ENCODE results near the gene DHRSX. TPM values are rescaled to one million over a fixed set of nuclear protein-coding genes. Genes with fewer than 3 reads are reported as not detected.
"Not testable (repeated sequence)": the region's sequence is repeated elsewhere in the genome, so short reads cannot be mapped to it uniquely, and the experiment has no call there.

The DHRSX gene
- total RNA-seq, 1 donor from 2014 or later: 29.9 TPM

DNA sequence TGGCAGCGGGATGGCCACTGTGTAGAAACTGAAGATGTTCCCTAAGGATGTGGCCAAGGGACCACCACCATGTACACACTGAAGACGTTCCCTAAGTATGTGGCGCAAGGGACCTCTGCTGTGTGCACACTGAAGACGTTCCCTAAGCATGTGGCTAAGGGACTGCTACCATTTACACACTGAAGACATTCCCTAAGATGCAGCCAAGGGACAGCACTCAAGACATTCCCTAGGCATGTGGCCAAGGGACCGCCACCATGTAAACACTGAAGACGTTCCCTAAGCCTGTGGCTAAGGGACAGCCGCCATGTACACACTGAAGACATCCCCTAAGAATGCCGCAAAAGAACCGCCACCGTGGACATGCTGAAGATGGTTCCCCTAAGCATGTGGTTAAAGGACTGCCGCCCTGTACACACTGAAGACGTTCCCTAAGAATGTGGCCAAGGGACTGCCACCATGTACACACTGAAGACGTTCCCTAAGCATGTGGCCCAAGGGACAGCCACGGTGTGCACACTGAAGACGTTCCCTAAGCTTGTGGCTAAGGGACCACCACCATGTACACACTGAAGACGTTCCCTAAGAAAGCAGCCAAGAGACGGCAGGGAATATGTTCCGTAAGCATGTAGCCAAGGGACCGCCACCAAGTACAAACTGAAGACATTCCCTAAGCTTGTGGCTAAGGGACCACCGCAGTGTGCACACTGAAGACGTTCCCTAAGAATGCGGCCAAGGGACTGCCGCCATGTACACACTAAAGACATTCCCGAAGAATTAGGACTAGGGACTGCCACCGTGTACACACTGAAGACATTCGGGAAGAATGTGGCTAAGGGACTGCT is 43.3 kb downstream of the DHRSX start:
- DNase-seq (ENCODE audit: low read depth): no peak

- DNase-seq (ENCODE audit: low read depth): not testable (repeated sequence)
Observed at GRCh38 chrX:2456091-2456490, 44.7 kb downstream of the DHRSX start.

DNA sequence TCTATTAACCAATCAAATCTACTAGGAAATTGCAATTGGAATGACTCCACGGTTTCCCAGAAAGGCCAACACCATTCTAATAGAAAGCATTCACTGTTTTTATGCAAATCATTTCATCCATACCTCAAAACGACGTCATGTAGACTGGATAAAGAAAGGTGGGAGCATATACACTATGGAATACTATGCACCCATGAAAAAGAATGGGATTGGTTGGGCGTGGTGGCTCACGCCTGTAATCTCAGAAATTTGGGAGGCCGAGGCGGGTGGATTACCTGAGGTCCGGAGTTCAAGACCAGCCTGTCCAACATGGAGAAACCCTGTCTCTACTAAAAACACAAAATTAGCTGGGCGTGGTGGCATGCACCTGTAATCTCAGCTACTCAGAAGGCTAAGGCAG is 46.2 kb downstream of the DHRSX start:
- not testable (repeated sequence) for DNase-seq (ENCODE audit: low read depth)

- no peak for DNase-seq (ENCODE audit: low read depth)
Observed at GRCh38 chrX:2452799-2453198, 48.0 kb downstream of the DHRSX start.

- DNase-seq (ENCODE audit: low read depth): no peak
Observed at GRCh38 chrX:2452317-2452784, 48.4 kb downstream of the DHRSX start.

DNA sequence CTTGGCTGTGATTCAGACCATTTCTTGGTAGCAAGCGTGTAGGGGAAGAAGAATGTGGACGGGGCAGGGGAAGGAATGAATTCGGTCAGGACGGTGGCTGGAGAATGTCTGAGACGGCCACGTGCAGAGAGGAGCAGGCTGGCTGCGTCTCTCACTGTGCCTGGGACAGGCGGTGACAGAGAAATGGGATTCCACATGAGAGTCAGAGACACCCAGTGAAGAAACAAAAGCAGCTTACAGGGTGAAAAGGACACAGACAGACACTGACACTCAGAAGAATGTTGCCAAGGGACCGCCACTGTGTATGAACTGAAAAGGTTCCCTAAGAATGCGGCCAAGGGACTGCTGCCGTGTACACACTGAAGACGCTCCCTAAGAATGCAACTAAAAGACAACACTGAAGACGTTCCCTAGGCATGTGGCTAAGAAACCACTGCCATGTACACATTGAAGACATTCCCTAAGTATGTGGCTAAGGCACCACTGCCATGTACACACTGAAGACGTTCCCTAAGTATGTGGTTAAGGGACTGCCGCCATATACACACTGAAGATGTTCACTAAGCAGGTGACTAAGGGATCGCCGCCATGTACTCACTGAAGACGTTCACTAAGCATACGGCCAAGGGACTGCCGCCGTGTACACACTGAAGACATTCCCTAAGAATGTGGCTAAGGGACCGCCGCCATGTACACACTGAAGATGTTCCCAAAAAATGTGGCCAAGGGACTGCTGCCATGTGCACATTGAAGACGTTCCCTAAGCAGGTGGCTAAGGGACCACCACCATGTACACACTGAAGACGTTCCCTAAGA is 49.1 kb downstream of the DHRSX start:
- DNase-seq (ENCODE audit: low read depth): peak; percentile 7

GRCh38 chrX:2450681-2451080 is 50.1 kb downstream of the DHRSX start:
- DNase-seq (ENCODE audit: low read depth): no peak

DNA sequence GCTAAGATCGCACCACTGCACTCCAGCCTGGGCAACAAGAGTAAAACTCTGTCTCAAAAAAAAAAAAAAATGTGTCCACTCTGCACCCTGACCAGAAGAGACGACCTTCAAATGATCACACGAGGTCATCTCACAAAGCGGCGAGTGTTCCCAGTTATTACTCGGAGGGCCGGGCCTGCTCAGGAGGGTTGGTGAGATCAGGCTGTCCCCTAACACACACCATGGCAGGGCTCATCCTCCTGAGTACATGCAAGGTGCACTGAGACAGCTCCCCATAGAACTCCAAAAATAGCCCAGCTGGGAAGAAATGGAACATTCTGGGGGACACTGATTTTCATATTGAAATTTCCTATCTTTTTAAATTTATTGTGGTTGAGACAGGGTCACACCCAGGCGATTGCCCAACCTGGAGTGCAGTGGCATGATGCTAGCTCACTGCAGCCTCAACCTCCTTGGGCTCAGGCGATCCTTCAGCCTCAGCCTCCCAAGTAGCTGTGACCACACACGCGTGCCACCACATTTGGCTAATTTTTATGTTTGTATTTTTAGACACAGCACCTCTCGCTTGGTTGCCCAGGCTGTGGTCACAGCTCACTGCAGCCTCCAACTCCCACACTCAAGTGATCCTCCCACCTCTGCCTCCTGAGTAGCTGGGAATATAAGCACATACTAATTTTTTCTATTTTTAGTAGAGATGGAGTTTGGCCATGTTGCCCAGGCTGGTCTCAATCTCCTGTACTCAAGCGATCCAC is 51.5 kb downstream of the DHRSX start:
- no peak for DNase-seq (ENCODE audit: low read depth)

DNA sequence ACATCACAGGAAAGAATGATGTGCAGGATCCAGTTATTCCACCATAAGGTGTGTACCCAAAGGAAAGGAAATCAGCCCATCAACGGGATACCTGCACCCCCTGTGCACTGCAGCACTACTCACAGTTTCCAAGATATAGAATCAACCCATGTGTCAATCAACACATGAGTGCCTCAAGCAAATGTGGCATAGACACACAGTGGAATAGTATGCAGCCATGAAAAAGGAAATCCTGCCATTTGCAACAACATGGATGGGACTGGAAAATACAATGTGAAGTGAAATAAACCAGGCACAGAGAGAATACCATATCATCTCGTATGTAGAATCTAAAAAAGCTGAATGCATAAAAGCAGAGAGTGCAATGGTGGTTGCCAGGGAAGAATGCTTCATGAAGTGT is 53.3 kb downstream of the DHRSX start:
- DNase-seq (ENCODE audit: low read depth): no peak

GRCh38 chrX:2446815-2447214 is 54.0 kb downstream of the DHRSX start:
- DNase-seq (ENCODE audit: low read depth): no peak

GRCh38 chrX:2445662-2446623 is 54.8 kb downstream of the DHRSX start:
- no peak for DNase-seq (ENCODE audit: low read depth)

- DNase-seq (ENCODE audit: low read depth): no peak
Observed at GRCh38 chrX:2442694-2443093, 58.1 kb downstream of the DHRSX start.

GRCh38 chrX:2441466-2441865 is 59.3 kb downstream of the DHRSX start:
- DNase-seq (ENCODE audit: low read depth): no peak

GRCh38 chrX:2439613-2440012 is 61.2 kb downstream of the DHRSX start:
- no peak for DNase-seq (ENCODE audit: low read depth)

GRCh38 chrX:2435465-2435864 is 65.3 kb downstream of the DHRSX start:
- no peak for DNase-seq (ENCODE audit: low read depth)

DNA sequence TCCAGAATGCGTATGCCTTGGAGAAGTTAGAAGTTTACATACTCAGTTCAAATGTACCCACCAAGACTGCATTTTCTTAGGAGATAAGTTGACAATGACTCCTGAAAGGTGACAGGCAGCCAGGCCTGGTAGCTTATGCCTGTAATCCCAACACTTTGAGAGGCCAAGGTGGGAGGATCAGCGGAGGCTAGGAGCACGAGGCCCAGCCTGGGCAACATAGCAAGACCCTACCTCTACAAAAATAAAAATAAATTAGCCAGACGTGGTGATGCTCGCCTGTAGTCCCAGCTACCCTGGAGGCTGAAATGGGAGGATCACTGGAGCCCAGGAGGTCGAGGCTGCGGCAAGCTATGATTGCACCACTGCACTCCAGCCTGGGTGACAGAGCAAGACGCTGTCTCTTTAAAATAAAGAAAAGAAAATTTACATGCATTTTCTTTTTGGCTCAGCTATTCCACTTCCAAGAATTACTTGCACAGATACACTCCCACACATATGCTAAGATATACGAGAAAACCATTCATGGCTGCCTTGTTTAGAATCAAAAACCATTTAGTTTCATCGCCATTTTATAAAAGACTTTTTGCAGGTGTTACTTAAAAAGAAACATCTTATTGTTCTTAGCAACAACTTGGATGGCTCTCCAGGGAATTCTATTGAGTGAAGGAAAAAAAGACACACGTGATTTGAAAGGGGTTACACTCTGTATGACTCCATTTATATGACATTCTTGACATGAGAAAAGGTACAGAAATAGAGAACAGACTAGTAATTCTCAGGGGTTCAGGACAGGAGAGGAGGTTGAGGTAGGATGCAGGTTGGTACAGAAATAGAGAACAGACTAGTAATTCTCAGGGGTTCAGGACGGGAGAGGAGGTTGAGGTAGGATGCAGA is 66.3 kb downstream of the DHRSX start:
- DNase-seq (ENCODE audit: low read depth): no peak

GRCh38 chrX:2432298-2432863 is 68.4 kb downstream of the DHRSX start:
- DNase-seq (ENCODE audit: low read depth): peak; percentile 26

GRCh38 chrX:2430265-2430825 is 70.4 kb downstream of the DHRSX start:
- DNase-seq (ENCODE audit: low read depth): no peak

DNA sequence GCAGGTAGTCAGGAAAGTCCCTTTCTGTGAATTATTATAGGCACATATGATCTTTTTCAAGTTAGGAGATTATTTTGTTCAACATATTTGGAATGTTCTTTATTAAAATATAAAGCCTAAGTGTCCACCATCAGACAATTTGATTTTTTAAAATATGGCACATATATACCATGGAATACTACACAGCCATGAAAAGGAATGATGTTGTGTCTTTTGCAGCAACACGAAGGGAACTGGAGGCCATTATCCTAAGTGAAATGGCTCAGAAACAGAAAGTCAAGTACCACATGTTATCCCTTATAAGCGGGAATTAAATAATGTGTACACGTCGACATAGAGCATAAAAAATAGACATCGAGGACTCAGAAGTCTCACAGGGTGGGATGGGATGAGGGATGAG is 73.0 kb downstream of the DHRSX start:
- no peak for DNase-seq (ENCODE audit: low read depth)
